CD14-positive monocyte (primary cell): ENCODE data around the gene MT1G. TPM values are rescaled to one million over a fixed set of nuclear protein-coding genes. Genes with fewer than 3 reads are reported as not detected.

Source experiments
- DNase-seq, 3 donors: peaks; one replicate each; pipeline ENCODE4 v3.0.0-alpha.2; 2011 to 2022
- H2AFZ ChIP-seq: 2 replicates; pipeline ENCODE4 v1.6.0; 2012; ENCODE audit warnings: mild to moderate bottlenecking, low read depth, low read length, inconsistent platforms; ENCODE audit not compliant: insufficient read depth, poor library complexity, severe bottlenecking
- H3K27ac ChIP-seq, 2 donors: 1 replicate in 1 of 2; 2 replicates in 1 of 2; pipeline ENCODE4 v1.5.1; 2012 to 2013; ENCODE audit warnings: low read length in 2 of 2, control low read depth in 1 of 2, inconsistent platforms in 1 of 2, low read depth in 1 of 2, mild to moderate bottlenecking in 1 of 2
- H3K27me3 ChIP-seq, 2 donors: one replicate each; pipeline versions ENCODE4 v1.6.0 to v1.6.1; 2011 to 2013; ENCODE audit warnings: low read length in 2 of 2; ENCODE audit not compliant: control insufficient read depth in 2 of 2, insufficient read depth in 2 of 2
- H3K36me3 ChIP-seq, 2 donors: replicated peaks in 1 of 2; 1 replicate in 1 of 2; 2 replicates in 1 of 2; pipeline versions ENCODE4 v1.5.1 to v1.6.1; 2012 to 2013; ENCODE audit warnings: low read length in 2 of 2, control low read depth in 1 of 2, inconsistent platforms in 1 of 2, mild to moderate bottlenecking in 1 of 2; ENCODE audit not compliant: insufficient read depth in 2 of 2, control insufficient read depth in 1 of 2
- H3K4me1 ChIP-seq, 2 donors: 1 replicate in 1 of 2; 2 replicates in 1 of 2; pipeline versions ENCODE4 v1.5.1 to v1.6.1; 2012 to 2013; ENCODE audit warnings: low read length in 2 of 2, control low read depth in 1 of 2, inconsistent platforms in 1 of 2, mild to moderate bottlenecking in 1 of 2, moderate library complexity in 1 of 2; ENCODE audit not compliant: insufficient read depth in 2 of 2, control insufficient read depth in 1 of 2
- H3K4me2 ChIP-seq: replicated peaks from 2 replicates; pipeline ENCODE3; 2012; ENCODE audit warnings: low read length, moderate library complexity, mild to moderate bottlenecking; ENCODE audit not compliant: poor library complexity, severe bottlenecking; ENCODE audit errors: extremely low read depth
- H3K4me3 ChIP-seq, 3 experiments: fragments of 200-600 bp in 1 of 3; sonication (generic) in 1 of 3; replicated peaks in 1 of 3; 1 replicate in 2 of 3; 2 replicates in 1 of 3; pipeline ENCODE4 v1.5.1; 2011 to 2013; ENCODE audit warnings: low read length in 3 of 3, mild to moderate bottlenecking in 3 of 3, control low read depth in 2 of 3, low read depth in 2 of 3, inconsistent platforms in 1 of 3, moderate library complexity in 1 of 3
- H3K79me2 ChIP-seq: 2 replicates; pipeline ENCODE4 v1.6.0; 2012; ENCODE audit warnings: mild to moderate bottlenecking, control low read depth, inconsistent platforms, low read length, moderate library complexity; ENCODE audit not compliant: insufficient read depth
- H3K9ac ChIP-seq: 2 replicates; pipeline ENCODE4 v1.6.0; 2017; ENCODE audit warnings: low read length, mild to moderate bottlenecking; ENCODE audit not compliant: insufficient read depth, poor library complexity, severe bottlenecking
- H3K9me3 ChIP-seq, 2 donors: replicated peaks in 1 of 2; 1 replicate in 1 of 2; 2 replicates in 1 of 2; pipeline versions ENCODE4 v1.5.1 to v1.6.1; 2012 to 2013; ENCODE audit warnings: low read length in 2 of 2, control low read depth in 1 of 2; ENCODE audit not compliant: control insufficient read depth in 1 of 2, insufficient read depth in 1 of 2
- H4K20me1 ChIP-seq: 2 replicates; pipeline ENCODE4 v1.6.0; 2012; ENCODE audit warnings: mild to moderate bottlenecking, low read length, control low read depth, moderate library complexity; ENCODE audit not compliant: insufficient read depth
- H3K27ac Mint-ChIP-seq, 7 donors: one replicate each; pipeline ENCODE4 v1.8.0; 2020; ENCODE audit warnings: mild to moderate bottlenecking in 7 of 7, mixed read lengths in 7 of 7, moderate library complexity in 6 of 7, inconsistent platforms in 2 of 7
- H3K27me3 Mint-ChIP-seq, 3 donors: one replicate each; pipeline ENCODE4 v1.8.0; 2021 to 2022; ENCODE audit warnings: low read depth in 3 of 3, mild to moderate bottlenecking in 3 of 3, mixed read lengths in 3 of 3, moderate library complexity in 3 of 3, inconsistent platforms in 1 of 3
- H3K36me3 Mint-ChIP-seq, 2 donors: one replicate each; pipeline ENCODE4 v1.8.0; 2020; ENCODE audit warnings: mixed read lengths in 2 of 2, inconsistent platforms in 1 of 2, mild to moderate bottlenecking in 1 of 2
- H3K4me1 Mint-ChIP-seq: one replicate; pipeline ENCODE4 v1.8.0; 2020; ENCODE audit warnings: mild to moderate bottlenecking, mixed read lengths
- H3K4me3 Mint-ChIP-seq, 2 donors: one replicate each; pipeline ENCODE4 v1.8.0; 2020; ENCODE audit warnings: mild to moderate bottlenecking in 2 of 2, mixed read lengths in 2 of 2, moderate library complexity in 1 of 2
- H3K9me3 Mint-ChIP-seq, 7 donors: one replicate each; pipeline ENCODE4 v1.8.0; 2020 to 2022; ENCODE audit warnings: mixed read lengths in 7 of 7, mild to moderate bottlenecking in 6 of 7, moderate library complexity in 6 of 7, inconsistent platforms in 2 of 7
- WGBS: methylation state at CpG from one replicate; pipeline ENCODE4 v1.1.5; 2013; ENCODE audit warnings: missing lambda C conversion rate; ENCODE audit not compliant: insufficient coverage; 5-methylcytosine and 5-hydroxymethylcytosine counted together
- intact Hi-C, 2 donors: fragments of 100-400 bp; cut with micrococcal nuclease; formaldehyde crosslinking; loops; one replicate each; pipeline versions ENCODE4 v1.15.0 to v1.15.1; 2023
- polyA plus RNA-seq, 3 donors: library from polyadenylated mRNA; depleted of rRNA in 1 of 3; unstranded in 2 of 3; stranded (reverse) in 1 of 3; fragments of 300-500 nt in 2 of 3; fragments of >200 nt in 1 of 3; fragmentation: Illumina TruSeq in 2 of 3; gene quantifications; 1 replicate in 2 of 3; 2 replicates in 1 of 3; pipeline ENCODE4 v1.2.3, GENCODE V29; 2012 to 2021
- TF ChIP-seq, protein P1 (sequence below): fragments of 200-600 bp; IDR thresholded peaks from one replicate; pipeline ENCODE4 v1.8.0; 2022; ENCODE audit warnings: antibody characterized with exemption, mild to moderate bottlenecking

Gene MT1G
- polyA plus RNA-seq, 3 donors = 1.1 to 1.4 TPM; not detected in 1

DNA sequence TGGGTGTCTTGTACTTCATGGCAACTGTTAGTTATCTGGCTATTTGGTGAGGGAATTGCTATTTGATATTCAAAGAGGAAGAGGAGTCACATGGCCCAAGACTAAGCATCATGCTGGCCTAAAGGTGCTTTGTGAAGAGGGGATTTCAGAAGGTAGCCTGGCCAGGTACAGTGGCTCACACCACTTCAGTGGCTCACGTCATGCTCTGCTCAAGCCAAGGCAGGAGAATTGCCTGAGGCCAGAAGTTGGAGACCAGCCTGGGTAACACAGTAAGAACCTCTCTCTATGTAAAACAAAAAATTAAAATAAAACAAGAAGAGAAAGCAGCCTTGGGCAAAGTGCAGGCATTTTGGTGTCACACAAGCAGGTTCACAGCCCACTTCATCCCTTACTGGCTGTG, 22.6 kb downstream of the MT1G start:
- Histone ChIP-seq H2AFZ (no peak overlapping the region), H3K9me3 (peaks cover 0 to 5% of the 10 kb centered on the region in 2 donors), H3K27ac (no peak overlapping the region), H3K9ac (no peak overlapping the region), H3K79me2 (no peaks in the 10 kb centered on the region), H3K4me3 (no peak overlapping the region), H3K27me3 (peaks cover 61 to 98% of the 10 kb centered on the region in 2 donors), H3K36me3 (no peaks in the 10 kb centered on the region), H3K4me2 (no peak overlapping the region), H3K4me1 (peaks cover 4 to 8% of the 10 kb centered on the region in 2 donors), H4K20me1 (no peaks in the 10 kb centered on the region)
- Mint-ChIP-seq H3K27ac (no peak overlapping the region), H3K27me3 (peaks cover 71 to 88% (median 85%) of the 10 kb centered on the region in 3 donors), H3K9me3 (peaks cover 0 to 7% (median 0%) of the 10 kb centered on the region in 7 donors), H3K4me3 (peak overlapping the region in 1 of 2 donors; percentile 49), H3K4me1 (peaks cover 13% of the 10 kb centered on the region), H3K36me3 (no peaks in the 10 kb centered on the region)
- no CpG with 5 or more reads among the region's 1 CpG for WGBS
- DNase-seq = no peak
- intact Hi-C loops = no loop called here
- TF ChIP-seq, protein P1, sequence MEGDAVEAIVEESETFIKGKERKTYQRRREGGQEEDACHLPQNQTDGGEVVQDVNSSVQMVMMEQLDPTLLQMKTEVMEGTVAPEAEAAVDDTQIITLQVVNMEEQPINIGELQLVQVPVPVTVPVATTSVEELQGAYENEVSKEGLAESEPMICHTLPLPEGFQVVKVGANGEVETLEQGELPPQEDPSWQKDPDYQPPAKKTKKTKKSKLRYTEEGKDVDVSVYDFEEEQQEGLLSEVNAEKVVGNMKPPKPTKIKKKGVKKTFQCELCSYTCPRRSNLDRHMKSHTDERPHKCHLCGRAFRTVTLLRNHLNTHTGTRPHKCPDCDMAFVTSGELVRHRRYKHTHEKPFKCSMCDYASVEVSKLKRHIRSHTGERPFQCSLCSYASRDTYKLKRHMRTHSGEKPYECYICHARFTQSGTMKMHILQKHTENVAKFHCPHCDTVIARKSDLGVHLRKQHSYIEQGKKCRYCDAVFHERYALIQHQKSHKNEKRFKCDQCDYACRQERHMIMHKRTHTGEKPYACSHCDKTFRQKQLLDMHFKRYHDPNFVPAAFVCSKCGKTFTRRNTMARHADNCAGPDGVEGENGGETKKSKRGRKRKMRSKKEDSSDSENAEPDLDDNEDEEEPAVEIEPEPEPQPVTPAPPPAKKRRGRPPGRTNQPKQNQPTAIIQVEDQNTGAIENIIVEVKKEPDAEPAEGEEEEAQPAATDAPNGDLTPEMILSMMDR = no peak

DNA sequence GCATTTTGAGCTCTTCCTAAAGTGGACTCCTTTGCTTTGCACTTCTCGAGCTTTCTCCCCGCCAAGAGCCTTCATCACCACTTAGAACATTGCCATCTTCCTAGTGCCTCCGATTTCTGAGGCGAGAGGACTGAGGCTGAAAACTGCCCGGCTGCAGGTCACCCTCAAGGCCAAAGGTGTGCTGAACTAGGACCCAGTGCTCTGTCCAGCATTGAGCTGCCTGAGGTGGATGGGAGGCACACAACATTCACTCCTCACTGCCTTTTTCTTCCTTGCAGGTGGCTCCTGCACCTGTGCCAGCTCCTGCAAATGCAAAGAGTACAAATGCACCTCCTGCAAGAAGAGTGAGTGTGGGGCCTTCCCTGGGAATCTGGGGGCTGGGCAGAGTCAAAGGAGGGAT, 24.0 kb downstream of the MT1G start:
- intact Hi-C loops = no loop called here
- Histone ChIP-seq H3K79me2 (no peaks in the 10 kb centered on the region), H3K4me2 (peak overlapping the region; percentile 67), H3K36me3 (no peaks in the 10 kb centered on the region), H3K4me1 (peaks cover 4 to 8% of the 10 kb centered on the region in 2 donors), H2AFZ (peak overlapping the region; percentile 45), H3K4me3 (peak overlapping the region in 1 of 3 experiments; percentile 54), H3K9ac (no peak overlapping the region), H4K20me1 (no peaks in the 10 kb centered on the region), H3K27ac (no peak overlapping the region), H3K9me3 (peaks cover 0 to 14% of the 10 kb centered on the region in 2 donors), H3K27me3 (peaks cover 74 to 100% of the 10 kb centered on the region in 2 donors)
- no peaks in the 10 kb centered on the region for H3K36me3 Mint-ChIP-seq
- WGBS = 35% methylated on average over 4 of the region's 5 CpGs
- peaks cover 0 to 7% (median 0%) of the 10 kb centered on the region in 7 donors for H3K9me3 Mint-ChIP-seq
- TF ChIP-seq, protein P1 = peak; percentile 7
- peak overlapping the region; percentile 37 to 83 for H3K4me3 Mint-ChIP-seq
- no peak overlapping the region for H3K27ac Mint-ChIP-seq
- peaks cover 13% of the 10 kb centered on the region for H3K4me1 Mint-ChIP-seq
- H3K27me3 Mint-ChIP-seq = peaks cover 79 to 95% (median 92%) of the 10 kb centered on the region in 3 donors
- no peak for DNase-seq
